ENCODE measurements around the gene ZBTB25. TPM values are rescaled to one million over a fixed set of nuclear protein-coding genes. Genes with fewer than 3 reads are reported as not detected.

The ZBTB25 gene
- total and polyA plus RNA-seq, 7 experiments from 2014 or later: 30.5 to 88.0 (median 48.4) TPM

GRCh38 chr14:64400829-64401459 is 102.7 kb downstream of the ZBTB25 start:
- DNase-seq (no peak), ATAC-seq (no peak)
- no peak overlapping the region for H3K27ac Mint-ChIP-seq
- no peak overlapping the region for H3K4me3 Mint-ChIP-seq
- ChIA-PET CTCF (no interaction called here), POLR2A (interaction anchor here (0.7 kb wide), 1 partner anchor 86 kb away, joined by 3 read pairs; no protein-coding TSS in a partner anchor)
- H3K27ac ChIP-seq (ENCODE audit: low read depth, low read length): no peak overlapping the region
- H3K36me3 Mint-ChIP-seq: peaks cover 9 to 32% (median 17%) of the 10 kb centered on the region in 5 donors
- no peaks in the 10 kb centered on the region for H3K4me1 ChIP-seq (ENCODE audit: control insufficient read depth in 2 of 2, insufficient read depth in 2 of 2, low read length in 2 of 2)
- peaks cover 0 to 5% (median 0%) of the 10 kb centered on the region in 3 experiments for H3K36me3 ChIP-seq (ENCODE audit: control insufficient read depth in 2 of 3, insufficient read depth in 3 of 3, low read length in 3 of 3)
- intact Hi-C loops (cut with micrococcal nuclease): no loop called here
- no peaks in the 10 kb centered on the region for H3K27me3 ChIP-seq (ENCODE audit: control insufficient read depth in 2 of 2, insufficient read depth in 2 of 2, low read length in 2 of 2)
- no peaks in the 10 kb centered on the region for H3K9me3 Mint-ChIP-seq
- no peaks in the 10 kb centered on the region for H3K27me3 Mint-ChIP-seq
- H3K9me3 ChIP-seq (ENCODE audit: control insufficient read depth in 2 of 3, low read length in 3 of 3): no peaks in the 10 kb centered on the region
- H3K4me1 Mint-ChIP-seq: peaks cover 0 to 14% (median 3%) of the 10 kb centered on the region in 7 donors
- H3K4me3 ChIP-seq (ENCODE audit: low read length): no peak overlapping the region

Other genes with a start within 250 kb of the ZBTB25 start
- under 1 TPM in 4 of 5 experiments, not detected in 1; 0.07 to 0.19 (median 0.13) TPM for gene ESR2, start 209.5 kb downstream of the ZBTB25 start, total RNA-seq
- under 1 TPM in 1 of 2 donors, not detected in 1; 0.12 TPM for gene ESR2, start 209.5 kb downstream of the ZBTB25 start, polyA plus RNA-seq
- gene MTHFD1, start 115.5 kb downstream of the ZBTB25 start, total RNA-seq: 100 to 1,000 TPM in 1 of 5 experiments, 10 to 100 TPM in 4; 28.0 to 189 (median 30.2) TPM
- 10 to 100 TPM; 34.2 to 40.2 TPM for gene MTHFD1, start 115.5 kb downstream of the ZBTB25 start, polyA plus RNA-seq
- 1 to 10 TPM in 1 of 5 experiments, under 1 TPM in 4; 0.11 to 1.7 (median 0.13) TPM for gene AKAP5, start 38.3 kb downstream of the ZBTB25 start, total RNA-seq
- under 1 TPM in 1 of 2 donors, not detected in 1; 0.03 TPM for gene AKAP5, start 38.3 kb downstream of the ZBTB25 start, polyA plus RNA-seq
- gene ZBTB1, start 932 bp upstream of the ZBTB25 start, total RNA-seq: 100 to 1,000 TPM in 2 of 5 experiments, 10 to 100 TPM in 3; 97.1 to 119 (median 98.4) TPM
- gene ZBTB1, start 932 bp upstream of the ZBTB25 start, polyA plus RNA-seq: 10 to 100 TPM; 42.4 to 49.7 TPM
- gene HSPA2, start 36.9 kb upstream of the ZBTB25 start, total RNA-seq: 1 to 10 TPM in 1 of 5 experiments, under 1 TPM in 4; 0.32 to 2.5 (median 0.76) TPM
- gene HSPA2, start 36.9 kb upstream of the ZBTB25 start, polyA plus RNA-seq: under 1 TPM; 0.21 to 0.99 TPM
- gene PPP1R36, start 46.1 kb upstream of the ZBTB25 start, total RNA-seq: under 1 TPM in 1 of 5 experiments, not detected in 4; 0.31 TPM
- under 1 TPM in 1 of 2 donors, not detected in 1; 0.30 TPM for gene PPP1R36, start 46.1 kb upstream of the ZBTB25 start, polyA plus RNA-seq
- 10 to 100 TPM in 2 of 5 experiments, 1 to 10 TPM in 3; 1.2 to 43.6 (median 6.0) TPM for gene PLEKHG3, start 200.6 kb upstream of the ZBTB25 start, total RNA-seq
- gene PLEKHG3, start 200.6 kb upstream of the ZBTB25 start, polyA plus RNA-seq: under 1 TPM; 0.17 to 0.44 TPM

Data from naive thymus-derived CD4-positive, alpha-beta T cell (primary cell).